ENCODE data around the gene SORL1. TPM values are rescaled to one million over a fixed set of nuclear protein-coding genes. Genes with fewer than 3 reads are reported as not detected.
"Not testable (repeated sequence)": the region's sequence is repeated elsewhere in the genome, so short reads cannot be mapped to it uniquely, and the experiment has no call there.

SORL1 gene
- total RNA-seq, 1 donor from 2014 or later: 4.6 TPM

DNA sequence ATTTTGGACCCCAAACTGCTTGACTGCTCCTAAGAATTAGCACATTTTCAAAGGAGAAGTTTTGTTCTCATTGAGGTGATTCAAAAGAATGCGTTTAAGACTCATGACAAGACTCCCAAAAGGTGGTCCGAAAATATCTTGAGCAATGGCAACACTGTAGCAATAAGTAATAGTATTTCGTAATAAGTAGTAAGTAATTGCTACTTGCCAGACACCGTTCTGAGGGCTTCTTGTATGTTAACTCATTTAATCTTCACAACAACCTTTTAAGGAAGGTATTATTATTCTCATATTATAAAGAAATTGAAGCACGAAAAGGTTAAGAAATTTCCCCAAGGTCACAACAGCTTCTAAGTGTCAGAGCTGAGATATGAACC lies 184.7 kb downstream of the SORL1 start:
- TF ChIP-seq, protein P1, sequence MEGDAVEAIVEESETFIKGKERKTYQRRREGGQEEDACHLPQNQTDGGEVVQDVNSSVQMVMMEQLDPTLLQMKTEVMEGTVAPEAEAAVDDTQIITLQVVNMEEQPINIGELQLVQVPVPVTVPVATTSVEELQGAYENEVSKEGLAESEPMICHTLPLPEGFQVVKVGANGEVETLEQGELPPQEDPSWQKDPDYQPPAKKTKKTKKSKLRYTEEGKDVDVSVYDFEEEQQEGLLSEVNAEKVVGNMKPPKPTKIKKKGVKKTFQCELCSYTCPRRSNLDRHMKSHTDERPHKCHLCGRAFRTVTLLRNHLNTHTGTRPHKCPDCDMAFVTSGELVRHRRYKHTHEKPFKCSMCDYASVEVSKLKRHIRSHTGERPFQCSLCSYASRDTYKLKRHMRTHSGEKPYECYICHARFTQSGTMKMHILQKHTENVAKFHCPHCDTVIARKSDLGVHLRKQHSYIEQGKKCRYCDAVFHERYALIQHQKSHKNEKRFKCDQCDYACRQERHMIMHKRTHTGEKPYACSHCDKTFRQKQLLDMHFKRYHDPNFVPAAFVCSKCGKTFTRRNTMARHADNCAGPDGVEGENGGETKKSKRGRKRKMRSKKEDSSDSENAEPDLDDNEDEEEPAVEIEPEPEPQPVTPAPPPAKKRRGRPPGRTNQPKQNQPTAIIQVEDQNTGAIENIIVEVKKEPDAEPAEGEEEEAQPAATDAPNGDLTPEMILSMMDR (IDR thresholded peaks at IDR 0.05; ENCODE audit: unreplicated experiment): no peak
- H3K4me1 Mint-ChIP-seq (ENCODE audit: unreplicated experiment): no peaks in the 10 kb centered on the region
- H3K36me3 Mint-ChIP-seq (ENCODE audit: low read depth, unreplicated experiment): no peaks in the 10 kb centered on the region
- H3K27me3 Mint-ChIP-seq (ENCODE audit: unreplicated experiment): peaks cover 4% of the 10 kb centered on the region
- H3K9me3 Mint-ChIP-seq (ENCODE audit: unreplicated experiment): no peaks in the 10 kb centered on the region
- no peak overlapping the region for H3K4me3 Mint-ChIP-seq (ENCODE audit: unreplicated experiment)
- H3K27ac Mint-ChIP-seq (ENCODE audit: unreplicated experiment): no peak overlapping the region
- DNase-seq (ENCODE audit: low spot score): no peak

DNA sequence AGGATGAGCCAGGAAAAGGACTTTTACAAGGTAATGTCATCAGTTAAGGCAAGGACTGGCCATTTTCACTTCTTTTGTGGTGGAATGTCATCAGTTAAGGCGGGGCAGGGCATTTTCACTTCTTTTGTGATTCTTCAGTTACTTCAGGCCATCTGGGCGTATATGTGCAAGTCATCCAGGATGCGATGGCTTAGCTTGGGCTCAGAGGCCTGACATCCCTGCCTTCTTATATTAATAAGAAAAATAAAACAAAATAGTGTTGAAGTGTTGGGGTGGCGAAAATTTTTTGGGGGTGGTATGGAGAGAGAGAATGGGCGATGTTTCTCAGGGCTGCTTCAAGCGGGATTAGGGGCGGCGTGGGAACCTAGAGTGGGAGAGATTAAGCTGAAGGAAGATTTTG lies 185.5 kb downstream of the SORL1 start:
- H3K27me3 Mint-ChIP-seq (ENCODE audit: unreplicated experiment); H3K9me3 Mint-ChIP-seq (ENCODE audit: unreplicated experiment); H3K36me3 Mint-ChIP-seq (ENCODE audit: low read depth, unreplicated experiment); H3K27ac Mint-ChIP-seq (ENCODE audit: unreplicated experiment); DNase-seq (ENCODE audit: low spot score); H3K4me3 Mint-ChIP-seq (ENCODE audit: unreplicated experiment); H3K4me1 Mint-ChIP-seq (ENCODE audit: unreplicated experiment): not testable (repeated sequence)

DNA sequence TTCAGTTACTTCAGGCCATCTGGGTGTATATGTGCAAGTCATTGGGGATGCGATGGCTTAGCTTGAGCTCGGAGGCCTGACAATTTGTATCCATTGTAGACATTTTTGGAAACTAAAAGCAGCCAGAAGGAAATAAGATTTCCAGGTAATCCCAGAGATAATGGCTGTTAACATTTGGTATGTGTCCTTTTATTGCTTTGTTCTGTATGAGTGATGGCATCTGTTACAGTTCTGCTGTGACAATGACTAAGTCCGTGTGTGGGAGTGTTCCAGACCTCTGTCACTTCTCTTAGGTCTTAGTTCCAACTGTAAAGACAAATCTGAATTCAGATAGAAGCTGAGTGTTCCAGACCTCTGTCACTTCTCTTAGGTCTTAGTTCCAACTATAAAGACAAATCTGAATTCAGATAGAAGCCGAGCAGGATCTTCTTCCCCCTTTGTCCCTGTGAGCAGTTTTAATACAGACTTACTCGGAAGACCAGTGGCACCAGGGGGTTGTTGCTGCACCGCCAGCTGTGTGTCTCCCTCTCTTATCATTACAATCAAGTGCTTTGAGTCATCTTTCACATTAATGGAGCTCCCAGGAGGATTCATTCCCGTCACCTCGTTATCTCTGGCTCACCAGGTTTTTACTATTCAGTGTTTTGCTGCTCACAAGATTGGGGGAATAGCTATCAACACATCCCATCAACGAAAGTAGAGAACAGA lies 191.5 kb downstream of the SORL1 start:
- Mint-ChIP-seq H3K36me3 (ENCODE audit: low read depth, unreplicated experiment) (no peaks in the 10 kb centered on the region), H3K9me3 (ENCODE audit: unreplicated experiment) (no peaks in the 10 kb centered on the region), H3K27ac (ENCODE audit: unreplicated experiment) (no peak overlapping the region), H3K4me3 (ENCODE audit: unreplicated experiment) (no peak overlapping the region), H3K27me3 (ENCODE audit: unreplicated experiment) (peaks cover 7% of the 10 kb centered on the region), H3K4me1 (ENCODE audit: unreplicated experiment) (peaks cover 2% of the 10 kb centered on the region)
- DNase-seq (ENCODE audit: low spot score): no peak
- TF ChIP-seq, protein P1 (IDR thresholded peaks at IDR 0.05; ENCODE audit: unreplicated experiment): no peak

DNA sequence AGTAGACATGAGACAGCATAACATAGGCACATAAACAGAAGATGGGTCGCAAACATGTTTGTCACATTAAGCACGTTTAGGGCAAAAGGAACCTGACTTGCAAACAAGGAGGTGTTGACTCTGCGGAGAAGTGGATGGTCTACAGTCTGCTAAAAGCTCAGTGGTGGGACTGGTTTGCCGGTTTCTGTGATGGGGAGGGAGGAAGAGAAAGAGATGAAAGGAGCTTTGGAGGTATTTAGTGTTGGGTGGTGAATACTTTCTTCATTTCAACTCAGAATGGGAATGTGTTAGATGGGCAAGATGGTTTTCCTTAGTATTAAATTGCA lies 192.0 kb downstream of the SORL1 start:
- no peaks in the 10 kb centered on the region for H3K36me3 Mint-ChIP-seq (ENCODE audit: low read depth, unreplicated experiment)
- H3K4me3 Mint-ChIP-seq (ENCODE audit: unreplicated experiment): no peak overlapping the region
- peaks cover 7% of the 10 kb centered on the region for H3K27me3 Mint-ChIP-seq (ENCODE audit: unreplicated experiment)
- DNase-seq (ENCODE audit: low spot score): no peak
- peaks cover 2% of the 10 kb centered on the region for H3K4me1 Mint-ChIP-seq (ENCODE audit: unreplicated experiment)
- no peaks in the 10 kb centered on the region for H3K9me3 Mint-ChIP-seq (ENCODE audit: unreplicated experiment)
- TF ChIP-seq, protein P1 (IDR thresholded peaks at IDR 0.05; ENCODE audit: unreplicated experiment): no peak
- no peak overlapping the region for H3K27ac Mint-ChIP-seq (ENCODE audit: unreplicated experiment)

DNA sequence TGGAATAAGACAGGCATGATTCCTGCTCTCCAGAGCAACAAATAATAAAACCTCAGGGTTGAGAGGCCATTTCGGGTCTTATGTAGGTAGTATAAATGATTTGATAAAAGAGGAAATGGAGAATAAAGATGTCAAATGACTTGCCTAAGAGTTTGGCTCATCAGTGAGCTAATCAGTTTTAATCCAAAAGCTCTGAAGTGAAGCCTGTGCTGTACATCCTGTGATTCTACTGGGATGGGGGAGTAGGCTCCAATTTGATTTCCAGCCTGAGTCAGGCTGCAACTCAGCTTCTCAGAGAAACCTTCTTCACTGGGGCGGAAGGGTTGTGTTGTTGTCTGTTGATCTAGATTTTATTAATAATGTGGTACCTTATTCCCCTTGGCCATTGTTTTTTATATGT lies 192.9 kb downstream of the SORL1 start:
- Mint-ChIP-seq H3K4me3 (ENCODE audit: unreplicated experiment) (no peak overlapping the region), H3K36me3 (ENCODE audit: low read depth, unreplicated experiment) (no peaks in the 10 kb centered on the region), H3K27ac (ENCODE audit: unreplicated experiment) (no peak overlapping the region), H3K27me3 (ENCODE audit: unreplicated experiment) (peaks cover 7% of the 10 kb centered on the region), H3K4me1 (ENCODE audit: unreplicated experiment) (peaks cover 2% of the 10 kb centered on the region), H3K9me3 (ENCODE audit: unreplicated experiment) (no peaks in the 10 kb centered on the region)
- TF ChIP-seq, protein P1 (IDR thresholded peaks at IDR 0.05; ENCODE audit: unreplicated experiment): no peak
- DNase-seq (ENCODE audit: low spot score): no peak
